GM12865 (cell line): ENCODE results near the gene PRKCA.

ENCODE experiments used
- DNase-seq: peaks from one replicate; pipeline ENCODE4 v3.0.0; 2010; ENCODE audit warnings: low read depth
- H3K4me3 ChIP-seq: 2 replicates; pipeline ENCODE4 v1.5.1; 2011; ENCODE audit warnings: mild to moderate bottlenecking, low read depth, low read length, control low read depth
- TF ChIP-seq, protein P1 (sequence below): IDR thresholded peaks from 2 replicates; pipeline ENCODE4 v1.5.1; 2011; ENCODE audit warnings: low read length, control low read depth, low read depth, inconsistent platforms; ENCODE audit not compliant: insufficient read depth; ENCODE audit errors: missing control alignments

The PRKCA gene

GRCh38 chr17:66842959-66843358, 540.5 kb downstream of the PRKCA start:
- no peak overlapping the region for H3K4me3 ChIP-seq
- no peak for DNase-seq
- TF ChIP-seq, protein P1, sequence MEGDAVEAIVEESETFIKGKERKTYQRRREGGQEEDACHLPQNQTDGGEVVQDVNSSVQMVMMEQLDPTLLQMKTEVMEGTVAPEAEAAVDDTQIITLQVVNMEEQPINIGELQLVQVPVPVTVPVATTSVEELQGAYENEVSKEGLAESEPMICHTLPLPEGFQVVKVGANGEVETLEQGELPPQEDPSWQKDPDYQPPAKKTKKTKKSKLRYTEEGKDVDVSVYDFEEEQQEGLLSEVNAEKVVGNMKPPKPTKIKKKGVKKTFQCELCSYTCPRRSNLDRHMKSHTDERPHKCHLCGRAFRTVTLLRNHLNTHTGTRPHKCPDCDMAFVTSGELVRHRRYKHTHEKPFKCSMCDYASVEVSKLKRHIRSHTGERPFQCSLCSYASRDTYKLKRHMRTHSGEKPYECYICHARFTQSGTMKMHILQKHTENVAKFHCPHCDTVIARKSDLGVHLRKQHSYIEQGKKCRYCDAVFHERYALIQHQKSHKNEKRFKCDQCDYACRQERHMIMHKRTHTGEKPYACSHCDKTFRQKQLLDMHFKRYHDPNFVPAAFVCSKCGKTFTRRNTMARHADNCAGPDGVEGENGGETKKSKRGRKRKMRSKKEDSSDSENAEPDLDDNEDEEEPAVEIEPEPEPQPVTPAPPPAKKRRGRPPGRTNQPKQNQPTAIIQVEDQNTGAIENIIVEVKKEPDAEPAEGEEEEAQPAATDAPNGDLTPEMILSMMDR: no peak

- TF ChIP-seq, protein P1: no peak
Measured at GRCh38 chr17:66843627-66844026, 541.2 kb downstream of the PRKCA start.

GRCh38 chr17:66847704-66848103, 545.3 kb downstream of the PRKCA start:
- H3K4me3 ChIP-seq: no peak overlapping the region
- TF ChIP-seq, protein P1: no peak
- DNase-seq: no peak

More at GRCh38 chr17:66843627-66844026, 541.2 kb downstream of the PRKCA start:
- DNase-seq: no peak
- no peak overlapping the region for H3K4me3 ChIP-seq

GRCh38 chr17:66848496-66848895, 546.1 kb downstream of the PRKCA start:
- no peak for DNase-seq
- TF ChIP-seq, protein P1: no peak
- H3K4me3 ChIP-seq: no peak overlapping the region

DNA sequence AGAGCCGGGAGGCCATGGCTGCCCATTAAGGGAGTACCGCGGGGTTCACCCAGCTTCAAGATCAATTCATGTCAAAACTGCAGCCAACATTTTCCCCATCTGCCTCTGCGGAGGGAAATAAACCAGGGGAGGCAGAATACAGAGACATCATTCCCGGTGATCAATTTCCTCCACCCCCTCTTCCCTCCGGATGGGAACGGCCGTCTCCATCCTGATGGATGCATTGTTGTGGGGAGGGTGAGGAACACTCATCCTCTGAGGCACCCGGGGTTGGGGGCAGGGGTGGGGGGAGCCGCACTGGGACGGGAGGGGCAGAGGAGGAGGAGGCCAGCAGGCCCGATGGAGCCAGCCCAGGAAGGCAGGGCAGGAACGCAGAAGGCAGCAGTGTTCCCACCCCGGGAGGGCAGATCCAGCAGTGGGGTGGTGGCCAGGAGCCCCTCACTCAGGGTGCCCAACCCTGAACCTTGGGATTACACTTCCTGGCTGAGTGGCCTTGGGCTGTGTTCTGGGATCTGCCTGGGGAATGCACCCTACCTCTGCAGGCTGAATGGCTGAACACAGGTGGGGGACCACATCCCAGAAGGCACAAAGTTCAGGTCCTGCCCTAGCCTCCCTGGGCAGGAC, 546.7 kb downstream of the PRKCA start:
- no peak for DNase-seq
- H3K4me3 ChIP-seq: no peak overlapping the region
- TF ChIP-seq, protein P1: no peak

GRCh38 chr17:66849851-66850580, 547.6 kb downstream of the PRKCA start:
- TF ChIP-seq, protein P1: no peak

More at GRCh38 chr17:66849851-66850580, 547.6 kb downstream of the PRKCA start:
- DNase-seq: no peak
- H3K4me3 ChIP-seq: no peak overlapping the region
